GM12892 (cell line): Measurements from ENCODE around the gene MTPN.

Source experiments
- POLR2A ChIP-seq: IDR thresholded peaks from 2 replicates; pipeline ENCODE4 v1.6.1; 2011; ENCODE audit warnings: low read depth, low read length, control low read depth
- POLR2AphosphoS5 ChIP-seq: IDR thresholded peaks from 2 replicates; pipeline ENCODE4 v1.6.1; 2011; ENCODE audit warnings: low read depth, low read length, control low read depth

GRCh38 chr7:135877805-135878204, 99.4 kb downstream of the MTPN start:
- TF ChIP-seq POLR2A, result no peak
- no peak for TF ChIP-seq POLR2AphosphoS5
